ENCODE results near the gene SOX30.

The SOX30 gene

GRCh38 chr5:157607371-157608161 lies 44.7 kb downstream of the SOX30 start:
- peak; percentile 69 to 75 for DNase-seq

DNA sequence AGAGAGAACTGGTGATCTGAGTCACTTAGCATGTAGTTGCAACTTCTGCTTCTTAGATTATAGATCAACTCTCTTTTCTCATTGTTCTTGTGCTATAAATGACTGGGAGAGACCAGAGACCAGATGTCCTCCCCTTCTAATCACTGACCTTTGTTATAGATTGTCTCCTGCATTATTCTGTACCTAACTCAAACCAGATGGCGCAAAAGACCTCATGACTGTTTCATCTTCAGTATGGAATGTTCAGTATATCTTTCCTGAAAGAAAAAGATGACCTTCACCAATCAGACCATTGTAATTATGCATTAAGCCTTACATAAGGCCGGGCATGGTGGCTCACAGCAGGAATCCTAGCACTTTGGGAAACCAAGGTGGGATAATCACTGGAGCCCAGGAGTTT lies 46.2 kb downstream of the SOX30 start:
- DNase-seq: no peak

DNA sequence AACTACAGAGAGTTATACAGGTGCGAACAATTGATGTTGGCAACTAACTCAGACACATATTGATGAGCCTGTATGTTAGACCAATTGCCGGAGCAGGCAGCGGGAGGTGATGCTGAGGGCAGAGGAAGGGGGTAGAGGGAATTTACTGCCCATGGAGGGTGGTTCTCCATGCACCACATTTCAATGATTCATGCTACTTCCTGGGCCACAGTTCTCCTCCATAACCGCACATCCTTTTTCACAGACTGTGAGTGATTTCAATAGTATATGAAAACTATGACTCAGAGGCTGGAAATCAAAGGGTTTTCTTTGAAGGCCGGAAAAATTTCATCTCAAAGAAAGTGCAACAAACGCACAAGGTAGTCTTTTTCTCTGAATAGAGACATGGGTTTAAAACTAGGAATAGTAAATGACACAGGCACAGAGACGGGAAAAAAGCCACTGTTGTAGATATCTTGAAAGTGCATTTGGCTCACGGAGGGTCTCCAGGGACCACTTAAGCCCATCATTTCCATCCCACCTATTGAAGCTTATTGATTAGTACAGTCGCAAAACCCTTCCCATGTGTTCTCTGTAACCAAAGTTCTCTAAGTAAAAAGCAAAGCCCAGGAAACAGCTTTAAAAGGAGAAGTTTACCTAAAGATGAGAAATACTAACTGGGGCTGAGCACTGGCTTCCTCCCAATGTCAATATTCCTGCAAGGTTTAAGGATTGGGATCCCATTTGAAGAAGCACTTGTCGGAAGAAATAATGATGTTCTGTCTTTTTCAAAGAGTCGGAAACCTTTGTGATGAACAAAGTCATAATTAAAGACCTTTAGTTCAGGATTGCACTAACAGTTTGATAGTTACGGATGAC lies 48.7 kb downstream of the SOX30 start:
- peak; percentile 71 to 73 for DNase-seq

- DNase-seq: peak; percentile 70 to 71
Measured at GRCh38 chr5:157602505-157602904, 49.7 kb downstream of the SOX30 start.

GRCh38 chr5:157600252-157600651 lies 52.0 kb downstream of the SOX30 start:
- DNase-seq: no peak

- DNase-seq: no peak
Measured at GRCh38 chr5:157599565-157599964, 52.7 kb downstream of the SOX30 start.

DNA sequence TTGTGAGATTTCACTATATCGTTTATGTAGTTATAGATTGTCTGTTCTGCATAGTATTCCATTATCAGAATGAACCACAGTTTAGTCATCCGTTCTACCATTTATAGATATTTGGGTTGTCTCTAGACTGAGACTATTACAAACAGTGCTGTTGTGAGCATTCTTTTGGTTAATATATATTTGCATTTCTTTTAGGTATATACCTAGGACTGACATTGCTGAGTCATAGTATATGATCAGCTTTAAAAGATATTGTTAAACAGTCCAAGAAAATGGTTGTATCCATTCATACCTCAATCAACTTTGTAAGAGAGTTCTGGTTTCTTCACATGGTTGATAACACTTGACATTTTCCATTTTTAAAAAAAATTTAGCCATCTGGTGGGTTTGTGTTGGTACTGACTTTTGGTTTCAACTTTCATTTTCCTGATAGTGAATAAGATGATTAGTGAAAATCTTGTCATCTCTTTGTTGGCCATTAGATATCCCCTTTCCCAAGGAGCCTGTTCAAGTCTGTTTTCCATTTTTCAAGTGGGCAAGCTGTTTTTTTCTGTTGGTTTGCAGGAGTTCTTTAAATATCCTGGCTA lies 53.8 kb downstream of the SOX30 start:
- no peak for DNase-seq

- DNase-seq: no peak
Measured at GRCh38 chr5:157597277-157597676, 55.0 kb downstream of the SOX30 start.

- peak; percentile 68 for DNase-seq
Measured at GRCh38 chr5:157596487-157596886, 55.8 kb downstream of the SOX30 start.

DNA sequence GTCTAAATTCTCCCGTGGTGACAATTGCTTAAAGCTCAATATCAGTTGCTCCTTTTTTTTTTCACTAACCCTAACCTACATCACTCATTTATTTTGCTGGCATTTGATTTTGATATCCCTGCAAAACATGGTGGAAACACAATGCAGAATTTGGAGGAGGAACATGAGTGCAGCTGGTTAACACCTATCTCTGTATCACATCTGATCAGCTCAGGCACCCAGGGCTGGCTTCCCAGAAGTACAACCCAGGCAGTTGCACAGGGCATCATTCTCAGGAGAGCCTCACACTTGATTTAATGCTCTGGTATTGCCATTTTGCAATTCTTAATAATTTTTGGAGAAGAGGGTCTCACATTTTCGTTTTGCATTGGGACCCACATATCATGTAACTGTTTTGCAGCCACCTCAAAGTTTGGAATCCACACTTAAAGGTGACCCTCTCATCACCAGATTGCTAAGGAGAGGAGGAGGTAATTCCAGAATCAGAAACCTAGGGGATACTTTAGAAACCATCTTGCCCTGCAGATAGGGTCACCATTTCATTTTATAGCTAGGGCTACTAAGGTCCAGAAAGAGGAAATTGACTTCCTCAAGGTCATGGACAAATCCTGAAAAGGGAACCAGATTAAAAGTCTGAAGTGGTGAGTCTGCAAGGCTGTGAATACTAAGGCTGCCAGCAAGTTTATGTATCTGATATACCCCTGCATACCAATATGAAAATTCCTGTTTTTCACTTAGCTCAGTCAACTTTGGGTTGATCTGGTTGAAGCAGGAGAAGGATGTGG lies 57.4 kb downstream of the SOX30 start:
- DNase-seq: no peak

- no peak for DNase-seq
Measured at GRCh38 chr5:157594257-157594656, 58.0 kb downstream of the SOX30 start.

DNA sequence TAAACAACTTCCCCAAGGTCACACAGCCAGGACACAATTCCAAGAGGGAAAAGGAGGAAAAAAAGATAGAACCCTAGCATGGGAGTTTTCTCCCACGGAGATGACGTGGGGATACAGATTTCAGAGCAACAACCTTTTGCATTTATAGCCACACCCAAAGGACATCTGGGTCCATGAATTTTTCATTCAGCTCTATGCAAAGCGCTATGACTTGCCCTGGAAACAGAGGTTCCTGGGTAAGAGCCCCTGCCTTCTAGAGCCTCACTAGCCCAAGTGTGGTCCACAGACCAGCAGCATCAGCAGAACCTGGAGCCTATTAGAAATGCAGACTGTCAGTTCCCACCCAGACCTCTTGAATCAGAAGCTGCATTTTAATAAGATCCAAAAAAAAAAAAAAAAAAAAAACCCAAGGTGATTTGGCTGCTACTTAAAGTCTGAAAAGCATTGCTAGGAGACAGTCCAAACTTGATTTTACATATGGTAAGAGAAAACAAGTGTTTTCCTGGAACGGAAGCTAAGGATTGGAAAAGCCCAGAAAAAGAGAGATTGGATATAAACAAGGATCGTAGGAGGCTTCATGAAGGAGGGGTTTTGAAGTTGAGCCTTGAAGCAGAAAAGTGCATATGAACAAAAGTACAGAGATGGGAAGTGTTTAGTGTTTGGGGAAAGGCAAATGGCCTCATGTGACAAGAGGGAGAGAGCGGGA lies 59.0 kb downstream of the SOX30 start:
- DNase-seq: no peak

DNA sequence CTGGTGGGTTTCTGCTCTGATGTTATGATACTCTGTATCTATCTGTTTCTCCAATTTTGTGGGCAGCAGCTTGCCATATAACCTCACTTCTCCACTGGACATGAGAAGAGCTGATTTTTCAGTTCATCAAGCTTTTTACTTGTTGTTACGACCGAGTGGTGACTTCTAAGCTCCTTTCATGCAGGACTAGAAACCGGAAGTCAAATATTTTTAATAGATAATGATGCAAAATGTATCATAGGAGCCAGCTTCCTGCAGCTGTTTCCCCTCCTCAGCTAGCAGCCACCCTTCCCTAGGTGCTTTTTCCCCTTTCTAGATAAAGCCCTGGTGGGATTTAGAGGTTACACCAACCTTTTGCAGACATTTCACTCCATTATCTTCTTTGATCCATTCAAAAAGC lies 59.6 kb downstream of the SOX30 start:
- no peak for DNase-seq

GRCh38 chr5:157590478-157590877 lies 61.8 kb downstream of the SOX30 start:
- DNase-seq: no peak

DNA sequence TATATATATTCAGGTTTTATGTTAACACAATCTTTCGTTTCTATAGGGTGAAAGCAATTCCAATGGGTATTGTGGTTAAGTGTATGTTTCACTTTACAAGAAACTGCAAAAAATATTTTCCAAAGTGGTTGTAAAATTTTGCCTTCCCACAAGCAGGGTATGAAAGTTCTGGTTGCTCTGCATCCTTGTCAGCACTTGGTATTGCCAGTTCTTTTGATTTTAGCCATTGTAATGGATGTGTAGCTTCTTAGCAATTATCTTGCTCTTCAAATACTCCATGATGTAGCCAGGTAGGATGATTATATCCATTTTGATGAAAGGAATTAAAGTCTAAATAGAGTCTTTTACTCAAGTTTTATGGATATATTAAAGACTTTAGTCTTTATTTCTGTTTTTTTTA lies 67.6 kb downstream of the SOX30 start:
- no peak for DNase-seq

DNA sequence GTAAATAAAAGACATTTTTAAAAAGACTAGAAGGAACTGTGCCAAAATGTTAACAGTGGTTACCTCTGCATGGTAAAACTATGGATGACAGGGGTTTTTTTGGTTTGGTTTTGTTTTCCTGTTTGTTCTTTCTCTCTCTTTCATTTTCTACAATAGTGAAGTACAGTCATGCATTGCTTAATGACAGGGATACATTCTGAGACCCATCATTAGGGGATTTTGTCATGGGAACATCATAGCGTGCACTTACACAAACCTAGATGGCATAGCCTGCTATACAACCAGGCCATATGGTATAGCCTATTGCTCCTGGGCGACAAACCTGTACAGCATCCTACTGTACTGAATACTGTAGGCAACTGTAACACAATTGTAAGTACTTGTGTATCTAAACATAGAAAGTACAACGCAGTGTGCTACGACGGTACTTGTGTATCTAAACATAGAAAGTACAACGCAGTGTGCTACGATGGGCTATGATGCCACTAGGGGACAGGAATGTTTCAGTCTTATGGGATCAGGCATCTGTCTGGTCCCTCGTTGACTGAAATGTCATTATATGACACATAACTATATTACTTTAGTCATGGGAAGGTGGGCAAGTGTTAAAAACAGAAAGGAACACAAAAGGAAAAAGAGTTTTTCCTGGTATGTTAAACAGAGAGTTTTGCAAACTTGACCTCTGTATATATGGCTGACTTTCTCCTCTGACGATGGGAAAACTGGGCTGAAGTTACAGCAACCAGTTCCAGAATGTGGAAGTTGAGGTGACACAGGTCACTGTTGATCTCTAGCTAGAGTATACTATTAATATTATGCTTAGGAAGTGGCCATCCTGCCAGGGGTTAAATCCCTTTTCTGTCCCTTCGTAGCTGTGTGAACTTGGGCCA lies 69.3 kb downstream of the SOX30 start:
- no peak for DNase-seq

- no peak for DNase-seq
Measured at GRCh38 chr5:157581901-157582300, 70.3 kb downstream of the SOX30 start.

DNA sequence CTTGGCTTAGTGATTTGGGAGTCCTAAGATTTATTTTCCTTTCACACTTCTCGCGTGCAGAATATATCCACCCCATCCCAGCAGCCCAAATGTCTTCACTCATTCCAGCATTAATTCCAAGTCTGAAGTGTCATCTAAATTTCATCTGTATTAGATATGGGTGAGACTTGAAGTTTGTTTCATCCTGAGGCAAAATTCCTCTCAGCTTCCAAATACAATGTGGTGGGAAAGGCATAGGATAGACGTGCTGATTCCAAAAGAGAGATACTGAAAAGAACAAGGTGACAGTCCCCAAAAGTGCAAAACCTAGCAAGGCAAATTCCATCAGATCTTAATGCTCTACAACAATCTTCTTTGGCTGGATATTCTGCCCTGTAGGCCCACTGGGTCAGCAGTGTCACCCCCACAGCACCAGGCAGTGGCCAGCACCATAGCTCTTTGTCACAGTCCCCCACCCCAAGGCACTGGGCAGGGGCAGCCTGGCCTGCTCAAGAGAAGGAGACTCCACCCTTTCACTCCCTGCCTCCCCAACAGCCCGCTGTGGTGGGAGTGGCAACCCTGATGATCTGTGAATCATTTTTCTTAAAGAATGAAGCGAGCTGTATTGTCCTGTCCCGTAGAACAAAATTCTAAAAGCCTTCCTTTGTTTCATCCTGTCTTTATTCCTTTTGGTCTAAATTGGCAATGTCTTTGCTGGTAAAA lies 74.0 kb downstream of the SOX30 start:
- no peak for DNase-seq

GRCh38 chr5:157576678-157577077 lies 75.6 kb downstream of the SOX30 start:
- no peak for DNase-seq

All from activated T-cell treated with anti-CD3 and anti-CD28 coated beads, Interleukin-2, amount 50 U/mL, for 48 hours (primary cell).